ENCODE data around the gene SBF2.

The SBF2 gene

DNA sequence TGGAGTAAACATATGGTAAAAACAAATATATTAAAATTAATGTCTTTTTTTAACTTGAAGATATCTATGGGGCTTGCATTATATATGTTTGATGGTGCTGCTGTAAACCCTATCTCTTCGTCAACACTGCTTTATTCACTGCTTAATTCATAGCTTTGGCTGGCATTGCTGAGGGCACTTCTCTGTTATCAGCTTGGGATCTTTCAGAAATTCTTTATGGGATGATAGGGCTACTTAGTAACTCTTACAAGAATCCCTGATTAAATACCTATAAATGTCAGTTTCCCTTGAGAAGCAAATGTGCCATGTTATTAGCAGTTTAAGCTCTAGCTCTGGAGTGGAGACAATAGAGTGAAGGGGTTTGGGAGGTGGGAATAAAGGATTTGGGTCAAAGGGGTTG lies 517.8 kb downstream of the SBF2 start:
- Histone ChIP-seq H3K4me1 (ENCODE audit: insufficient read depth, low read length) (peaks cover 6% of the 10 kb centered on the region), H3K9me3 (ENCODE audit: low read length) (no peaks in the 10 kb centered on the region), H3K27me3 (ENCODE audit: control insufficient read depth in 1 of 2, insufficient read depth in 2 of 2, low read length in 2 of 2) (no peaks in the 10 kb centered on the region), H3K4me3 (ENCODE audit: low read depth in 1 of 2, low read length in 2 of 2) (no peak overlapping the region), H3K9ac (ENCODE audit: low read length) (no peak overlapping the region), H3K36me3 (ENCODE audit: insufficient read depth, low read length) (peaks cover 20% of the 10 kb centered on the region), H3K27ac (ENCODE audit: low read depth, low read length) (no peak overlapping the region)

- peaks cover 12% of the 10 kb centered on the region for H3K36me3 ChIP-seq (ENCODE audit: insufficient read depth, low read length)
- H3K27ac ChIP-seq (ENCODE audit: low read depth, low read length): peak overlapping the region; percentile 17
- H3K4me1 ChIP-seq (ENCODE audit: insufficient read depth, low read length): peaks cover 6% of the 10 kb centered on the region
- no peak overlapping the region for H3K9ac ChIP-seq (ENCODE audit: low read length)
- H3K9me3 ChIP-seq (ENCODE audit: low read length): no peaks in the 10 kb centered on the region
- no peaks in the 10 kb centered on the region for H3K27me3 ChIP-seq (ENCODE audit: control insufficient read depth in 1 of 2, insufficient read depth in 2 of 2, low read length in 2 of 2)
- H3K4me3 ChIP-seq (ENCODE audit: low read depth in 1 of 2, low read length in 2 of 2): no peak overlapping the region
These were observed 518.6 kb downstream of the SBF2 start for GRCh38 chr11:9775398-9775779.

DNA sequence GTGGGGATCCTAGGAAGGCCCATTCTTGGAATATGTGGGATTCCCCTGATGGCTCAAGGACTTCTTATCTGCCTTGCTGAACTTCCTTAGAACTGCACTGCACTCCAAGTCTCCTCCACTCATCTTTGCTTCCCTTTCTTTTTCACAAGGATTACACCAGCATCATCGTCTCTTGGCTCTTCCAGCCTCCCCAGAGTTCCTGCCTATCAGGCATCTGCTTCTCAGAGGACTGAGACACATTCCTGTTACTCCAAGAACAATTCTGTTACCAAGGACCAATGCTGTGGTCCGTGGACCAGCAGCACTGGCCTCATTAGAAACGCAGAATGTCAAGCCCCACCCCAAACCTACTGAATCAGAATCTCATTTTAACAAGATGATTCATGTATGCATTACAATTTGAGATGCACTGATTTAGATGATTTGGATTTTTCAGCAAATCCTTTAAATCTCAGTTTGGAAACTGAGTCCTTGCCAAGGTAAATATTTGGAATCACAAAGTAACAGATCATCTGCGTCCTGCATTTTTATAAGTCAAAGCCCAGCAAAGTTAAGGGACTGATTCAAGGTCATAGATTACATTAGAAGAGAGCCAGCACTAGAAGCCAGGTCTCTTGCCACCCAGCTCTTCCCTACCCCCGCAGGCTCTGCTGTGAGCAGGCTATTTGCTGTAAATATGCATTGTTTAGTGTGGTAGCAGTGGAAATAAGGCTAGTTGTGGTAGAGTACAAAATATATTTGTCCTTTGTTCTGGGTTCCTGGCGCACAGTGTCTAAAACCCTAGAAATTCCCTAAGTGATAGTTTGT lies 519.2 kb downstream of the SBF2 start:
- Histone ChIP-seq H3K27ac (ENCODE audit: low read depth, low read length) (peak overlapping the region; percentile 17), H3K9me3 (ENCODE audit: low read length) (no peaks in the 10 kb centered on the region), H3K36me3 (ENCODE audit: insufficient read depth, low read length) (peaks cover 6% of the 10 kb centered on the region), H3K9ac (ENCODE audit: low read length) (no peak overlapping the region), H3K4me3 (ENCODE audit: low read depth in 1 of 2, low read length in 2 of 2) (no peak overlapping the region), H3K4me1 (ENCODE audit: insufficient read depth, low read length) (peaks cover 6% of the 10 kb centered on the region), H3K27me3 (ENCODE audit: control insufficient read depth in 1 of 2, insufficient read depth in 2 of 2, low read length in 2 of 2) (no peaks in the 10 kb centered on the region)

DNA sequence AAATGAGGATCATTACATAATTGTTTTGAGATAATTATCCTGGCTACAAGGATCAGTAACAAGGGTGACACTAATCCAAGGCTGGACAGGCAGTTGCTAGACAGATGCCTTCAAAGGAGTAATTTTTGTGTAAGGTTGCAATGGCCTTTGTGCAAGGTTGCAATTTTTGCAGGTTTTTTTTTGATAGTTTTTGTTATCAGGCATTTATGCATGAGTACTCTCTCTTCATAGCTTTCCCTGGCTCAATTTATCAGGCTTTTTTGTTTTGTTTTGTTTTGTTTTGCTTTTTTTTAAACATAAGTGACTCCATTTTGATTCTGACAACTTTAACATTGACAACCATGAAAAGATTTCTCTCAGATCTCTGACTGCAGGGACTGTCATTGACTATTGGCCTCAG lies 519.9 kb downstream of the SBF2 start:
- Histone ChIP-seq H3K27ac (ENCODE audit: low read depth, low read length) (no peak overlapping the region), H3K9ac (ENCODE audit: low read length) (no peak overlapping the region), H3K9me3 (ENCODE audit: low read length) (no peaks in the 10 kb centered on the region), H3K27me3 (ENCODE audit: control insufficient read depth in 1 of 2, insufficient read depth in 2 of 2, low read length in 2 of 2) (no peaks in the 10 kb centered on the region), H3K36me3 (ENCODE audit: insufficient read depth, low read length) (no peaks in the 10 kb centered on the region), H3K4me3 (ENCODE audit: low read depth in 1 of 2, low read length in 2 of 2) (no peak overlapping the region), H3K4me1 (ENCODE audit: insufficient read depth, low read length) (peaks cover 6% of the 10 kb centered on the region)

- no peak overlapping the region for H3K27ac ChIP-seq (ENCODE audit: low read depth, low read length)
- no peak overlapping the region for H3K9ac ChIP-seq (ENCODE audit: low read length)
- H3K36me3 ChIP-seq (ENCODE audit: insufficient read depth, low read length): no peaks in the 10 kb centered on the region
- no peaks in the 10 kb centered on the region for H3K9me3 ChIP-seq (ENCODE audit: low read length)
- H3K27me3 ChIP-seq (ENCODE audit: control insufficient read depth in 1 of 2, insufficient read depth in 2 of 2, low read length in 2 of 2): no peaks in the 10 kb centered on the region
- peaks cover 6% of the 10 kb centered on the region for H3K4me1 ChIP-seq (ENCODE audit: insufficient read depth, low read length)
- H3K4me3 ChIP-seq (ENCODE audit: low read depth in 1 of 2, low read length in 2 of 2): no peak overlapping the region
These were observed 520.5 kb downstream of the SBF2 start for GRCh38 chr11:9773524-9773923.

- peaks cover 6% of the 10 kb centered on the region for H3K4me1 ChIP-seq (ENCODE audit: insufficient read depth, low read length)
- no peaks in the 10 kb centered on the region for H3K27me3 ChIP-seq (ENCODE audit: control insufficient read depth in 1 of 2, insufficient read depth in 2 of 2, low read length in 2 of 2)
- no peak overlapping the region for H3K9ac ChIP-seq (ENCODE audit: low read length)
- no peaks in the 10 kb centered on the region for H3K9me3 ChIP-seq (ENCODE audit: low read length)
- H3K36me3 ChIP-seq (ENCODE audit: insufficient read depth, low read length): no peaks in the 10 kb centered on the region
- no peak overlapping the region for H3K4me3 ChIP-seq (ENCODE audit: low read depth in 1 of 2, low read length in 2 of 2)
- no peak overlapping the region for H3K27ac ChIP-seq (ENCODE audit: low read depth, low read length)
These were observed 521.8 kb downstream of the SBF2 start for GRCh38 chr11:9772218-9772617.

DNA sequence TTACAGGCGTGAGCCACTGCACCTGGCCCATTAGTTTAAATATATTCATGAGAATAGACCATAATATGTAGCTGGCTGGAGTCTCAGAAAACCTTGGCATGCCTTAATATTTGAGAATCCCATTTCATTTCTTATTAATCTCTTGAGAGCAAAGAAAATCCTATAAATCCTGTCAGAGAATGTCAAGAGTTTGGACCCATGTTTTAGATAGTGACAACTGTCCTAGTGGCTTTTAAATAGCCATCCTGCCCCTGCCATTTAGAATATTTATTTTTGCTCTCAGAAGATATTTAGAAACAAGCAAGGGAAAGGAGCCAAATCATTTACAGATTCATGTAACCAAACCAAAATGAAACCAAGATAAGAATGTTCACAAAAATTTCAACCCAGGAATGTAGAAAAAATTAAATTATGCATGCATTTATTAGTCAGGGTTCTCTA lies 522.9 kb downstream of the SBF2 start:
- H3K9me3 ChIP-seq (ENCODE audit: low read length): no peaks in the 10 kb centered on the region
- H3K36me3 ChIP-seq (ENCODE audit: insufficient read depth, low read length): no peaks in the 10 kb centered on the region
- no peak overlapping the region for H3K9ac ChIP-seq (ENCODE audit: low read length)
- H3K27ac ChIP-seq (ENCODE audit: low read depth, low read length): no peak overlapping the region
- no peak overlapping the region for H3K4me3 ChIP-seq (ENCODE audit: low read depth in 1 of 2, low read length in 2 of 2)
- peaks cover 6% of the 10 kb centered on the region for H3K4me1 ChIP-seq (ENCODE audit: insufficient read depth, low read length)
- no peaks in the 10 kb centered on the region for H3K27me3 ChIP-seq (ENCODE audit: control insufficient read depth in 1 of 2, insufficient read depth in 2 of 2, low read length in 2 of 2)

GRCh38 chr11:9769621-9770020 lies 524.4 kb downstream of the SBF2 start:
- Histone ChIP-seq H3K27ac (ENCODE audit: low read depth, low read length) (no peak overlapping the region), H3K9ac (ENCODE audit: low read length) (no peak overlapping the region), H3K9me3 (ENCODE audit: low read length) (no peaks in the 10 kb centered on the region), H3K4me3 (ENCODE audit: low read depth in 1 of 2, low read length in 2 of 2) (no peak overlapping the region), H3K36me3 (ENCODE audit: insufficient read depth, low read length) (no peaks in the 10 kb centered on the region), H3K27me3 (ENCODE audit: control insufficient read depth in 1 of 2, insufficient read depth in 2 of 2, low read length in 2 of 2) (no peaks in the 10 kb centered on the region), H3K4me1 (ENCODE audit: insufficient read depth, low read length) (peaks cover 8% of the 10 kb centered on the region)

GRCh38 chr11:9765320-9766101 lies 528.5 kb downstream of the SBF2 start:
- H3K27ac ChIP-seq (ENCODE audit: low read depth, low read length): no peak overlapping the region

GRCh38 chr11:9763301-9763700 lies 530.7 kb downstream of the SBF2 start:
- no peaks in the 10 kb centered on the region for H3K27me3 ChIP-seq (ENCODE audit: control insufficient read depth in 1 of 2, insufficient read depth in 2 of 2, low read length in 2 of 2)

More at GRCh38 chr11:9765320-9766101, 528.5 kb downstream of the SBF2 start:
- peaks cover 12% of the 10 kb centered on the region for H3K4me1 ChIP-seq (ENCODE audit: insufficient read depth, low read length)
- no peaks in the 10 kb centered on the region for H3K36me3 ChIP-seq (ENCODE audit: insufficient read depth, low read length)
- H3K9ac ChIP-seq (ENCODE audit: low read length): no peak overlapping the region
- H3K4me3 ChIP-seq (ENCODE audit: low read depth in 1 of 2, low read length in 2 of 2): no peak overlapping the region
- no peaks in the 10 kb centered on the region for H3K27me3 ChIP-seq (ENCODE audit: control insufficient read depth in 1 of 2, insufficient read depth in 2 of 2, low read length in 2 of 2)
- H3K9me3 ChIP-seq (ENCODE audit: low read length): no peaks in the 10 kb centered on the region

DNA sequence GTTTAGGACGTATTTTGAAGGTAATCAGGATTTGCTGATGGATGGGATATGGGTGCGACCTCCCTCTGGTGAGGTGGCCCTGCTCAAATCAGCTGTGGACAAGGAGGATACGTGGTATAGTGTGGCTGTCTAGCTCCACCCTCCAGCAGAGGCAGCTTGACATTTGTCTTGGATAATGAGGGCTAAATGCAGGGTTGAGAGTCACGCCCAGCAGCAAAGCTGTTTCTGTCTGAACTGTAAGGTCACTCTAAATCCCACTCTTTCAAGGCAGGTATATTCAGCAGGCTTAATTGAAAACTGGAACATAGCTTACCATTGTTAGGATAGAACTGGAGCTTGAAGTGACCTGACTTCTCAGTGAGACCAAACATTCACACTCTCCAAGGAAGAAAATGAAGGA lies 531.5 kb downstream of the SBF2 start:
- Histone ChIP-seq H3K36me3 (ENCODE audit: insufficient read depth, low read length) (no peaks in the 10 kb centered on the region), H3K4me3 (ENCODE audit: low read depth in 1 of 2, low read length in 2 of 2) (no peak overlapping the region), H3K9ac (ENCODE audit: low read length) (no peak overlapping the region), H3K27me3 (ENCODE audit: control insufficient read depth in 1 of 2, insufficient read depth in 2 of 2, low read length in 2 of 2) (no peaks in the 10 kb centered on the region), H3K27ac (ENCODE audit: low read depth, low read length) (no peak overlapping the region), H3K4me1 (ENCODE audit: insufficient read depth, low read length) (peaks cover 34% of the 10 kb centered on the region), H3K9me3 (ENCODE audit: low read length) (no peaks in the 10 kb centered on the region)

More at GRCh38 chr11:9763301-9763700, 530.7 kb downstream of the SBF2 start:
- H3K36me3 ChIP-seq (ENCODE audit: insufficient read depth, low read length): no peaks in the 10 kb centered on the region
- H3K27ac ChIP-seq (ENCODE audit: low read depth, low read length): no peak overlapping the region
- no peak overlapping the region for H3K4me3 ChIP-seq (ENCODE audit: low read depth in 1 of 2, low read length in 2 of 2)
- H3K4me1 ChIP-seq (ENCODE audit: insufficient read depth, low read length): peaks cover 30% of the 10 kb centered on the region
- no peak overlapping the region for H3K9ac ChIP-seq (ENCODE audit: low read length)
- no peaks in the 10 kb centered on the region for H3K9me3 ChIP-seq (ENCODE audit: low read length)

All from muscle layer of colon (tissue), 2 donors.